Measurements from ENCODE around the gene MYO1C.

The MYO1C gene

GRCh38 chr17:1471490-1471889, 21.0 kb downstream of the MYO1C start:
- no peak overlapping the region for H3K27ac ChIP-seq (ENCODE audit: low read depth, low read length)
- no peaks in the 10 kb centered on the region for H3K79me2 ChIP-seq (ENCODE audit: insufficient read depth, low read length)
- TF ChIP-seq EZH2phosphoT487 (conservative IDR thresholded peaks at IDR 0.05; ENCODE audit: low read length): no peak
- TF ChIP-seq CTCF (IDR thresholded peaks at IDR 0.05; ENCODE audit: insufficient read depth, low read length, poor library complexity, severe bottlenecking): no peak
- no peaks in the 10 kb centered on the region for H3K9me2 ChIP-seq (replicated peaks; ENCODE audit: insufficient read depth, low read length)
- H3K4me3 ChIP-seq (ENCODE audit: insufficient read depth, low read length, poor library complexity, severe bottlenecking): no peak overlapping the region
- no peaks in the 10 kb centered on the region for H3K9me3 ChIP-seq (ENCODE audit: insufficient read depth, low read length)
- no peak overlapping the region for H3K4me2 ChIP-seq (ENCODE audit: low read depth, low read length, poor library complexity, severe bottlenecking)
- no peak overlapping the region for H2AFZ ChIP-seq (ENCODE audit: low read depth, low read length, severe bottlenecking)
- H3K9ac ChIP-seq (ENCODE audit: low read length): no peak overlapping the region
- H4K20me1 ChIP-seq (ENCODE audit: low read depth, low read length): no peaks in the 10 kb centered on the region
- H3F3A ChIP-seq (ENCODE audit: insufficient read depth): no peaks in the 10 kb centered on the region
- no peaks in the 10 kb centered on the region for H3K36me3 ChIP-seq (ENCODE audit: low read length)
- H3K27me3 ChIP-seq (ENCODE audit: low read length): no peaks in the 10 kb centered on the region

GRCh38 chr17:1470755-1471462, 21.6 kb downstream of the MYO1C start:
- Histone ChIP-seq H3K9ac (ENCODE audit: low read length) (no peak overlapping the region), H3K27me3 (ENCODE audit: low read length) (no peaks in the 10 kb centered on the region), H3K4me2 (ENCODE audit: low read depth, low read length, poor library complexity, severe bottlenecking) (no peak overlapping the region), H3K79me2 (ENCODE audit: insufficient read depth, low read length) (no peaks in the 10 kb centered on the region), H3K36me3 (ENCODE audit: low read length) (no peaks in the 10 kb centered on the region), H3K9me3 (ENCODE audit: insufficient read depth, low read length) (no peaks in the 10 kb centered on the region), H3K4me3 (ENCODE audit: insufficient read depth, low read length, poor library complexity, severe bottlenecking) (no peak overlapping the region), H4K20me1 (ENCODE audit: low read depth, low read length) (no peaks in the 10 kb centered on the region), H3K9me2 (replicated peaks; ENCODE audit: insufficient read depth, low read length) (no peaks in the 10 kb centered on the region), H2AFZ (ENCODE audit: low read depth, low read length, severe bottlenecking) (no peak overlapping the region), H3K27ac (ENCODE audit: low read depth, low read length) (no peak overlapping the region), H3F3A (ENCODE audit: insufficient read depth) (no peaks in the 10 kb centered on the region)
- TF ChIP-seq EZH2phosphoT487 (conservative IDR thresholded peaks at IDR 0.05; ENCODE audit: low read length) (no peak), CTCF (IDR thresholded peaks at IDR 0.05; ENCODE audit: insufficient read depth, low read length, poor library complexity, severe bottlenecking) (no peak)

- Histone ChIP-seq H3K9me3 (ENCODE audit: insufficient read depth, low read length) (no peaks in the 10 kb centered on the region), H3K4me2 (ENCODE audit: low read depth, low read length, poor library complexity, severe bottlenecking) (no peak overlapping the region), H3K36me3 (ENCODE audit: low read length) (no peaks in the 10 kb centered on the region), H3K4me3 (ENCODE audit: insufficient read depth, low read length, poor library complexity, severe bottlenecking) (no peak overlapping the region), H3K9ac (ENCODE audit: low read length) (no peak overlapping the region), H4K20me1 (ENCODE audit: low read depth, low read length) (no peaks in the 10 kb centered on the region), H2AFZ (ENCODE audit: low read depth, low read length, severe bottlenecking) (no peak overlapping the region), H3K79me2 (ENCODE audit: insufficient read depth, low read length) (no peaks in the 10 kb centered on the region), H3K9me2 (replicated peaks; ENCODE audit: insufficient read depth, low read length) (no peaks in the 10 kb centered on the region), H3F3A (ENCODE audit: insufficient read depth) (no peaks in the 10 kb centered on the region), H3K27me3 (ENCODE audit: low read length) (no peaks in the 10 kb centered on the region), H3K27ac (ENCODE audit: low read depth, low read length) (no peak overlapping the region)
- TF ChIP-seq EZH2phosphoT487 (conservative IDR thresholded peaks at IDR 0.05; ENCODE audit: low read length) (no peak), CTCF (IDR thresholded peaks at IDR 0.05; ENCODE audit: insufficient read depth, low read length, poor library complexity, severe bottlenecking) (no peak)
These were observed 22.3 kb downstream of the MYO1C start for GRCh38 chr17:1470071-1470754.
